ENCODE data around the gene EIPR1.
A peak's percentile ranks its signal among the peaks of the same experiment; 100 is the strongest.

Gene EIPR1

GRCh38 chr2:3242747-3243369, 134.8 kb downstream of the EIPR1 start:
- no peak for TF ChIP-seq CTCF (IDR thresholded peaks at IDR 0.05; ENCODE audit: control insufficient read depth, extremely low read depth, insufficient read depth)
- H3K4me3 ChIP-seq (ENCODE audit: low read depth, low read length), result no peak overlapping the region
- no peak for DNase-seq (ENCODE audit: low read depth)

DNA sequence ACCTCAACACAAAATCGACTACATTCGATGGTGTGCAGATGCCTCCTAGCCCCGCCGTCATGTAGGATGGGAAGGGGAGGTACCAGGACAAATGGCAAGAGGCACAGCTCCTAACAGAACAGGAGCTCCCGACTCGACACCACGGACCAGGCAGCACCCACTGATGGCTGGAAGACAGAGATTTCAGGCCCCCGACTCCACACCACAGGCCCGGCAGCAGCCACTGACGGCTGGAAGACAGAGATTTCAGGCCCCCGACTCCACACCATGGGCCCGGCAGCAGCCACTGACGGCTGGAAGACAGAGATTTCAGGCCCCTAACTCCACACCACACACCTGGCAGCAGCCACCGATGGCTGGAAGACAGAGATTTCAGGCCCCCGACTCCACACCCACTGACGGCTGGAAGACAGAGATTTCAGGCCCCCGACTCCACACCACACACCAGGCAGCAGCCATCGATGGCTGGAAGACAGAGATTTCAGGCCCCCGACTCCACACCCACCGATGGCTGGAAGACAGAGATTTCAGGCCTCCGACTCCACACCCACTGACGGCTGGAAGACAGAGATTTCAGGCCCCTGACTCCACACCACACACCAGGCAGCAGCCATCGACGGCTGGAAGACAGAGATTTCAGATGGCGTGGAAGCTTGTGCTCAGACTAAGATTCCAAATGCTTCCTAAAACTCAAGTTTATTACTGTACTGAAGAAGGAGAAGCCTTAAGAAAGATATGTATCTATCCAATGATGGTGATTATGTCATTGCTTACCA, 135.5 kb downstream of the EIPR1 start:
- no peak overlapping the region for H3K4me3 ChIP-seq (ENCODE audit: low read depth, low read length)
- no peak for DNase-seq (ENCODE audit: low read depth)
- TF ChIP-seq CTCF (IDR thresholded peaks at IDR 0.05; ENCODE audit: control insufficient read depth, extremely low read depth, insufficient read depth), result no peak

DNA sequence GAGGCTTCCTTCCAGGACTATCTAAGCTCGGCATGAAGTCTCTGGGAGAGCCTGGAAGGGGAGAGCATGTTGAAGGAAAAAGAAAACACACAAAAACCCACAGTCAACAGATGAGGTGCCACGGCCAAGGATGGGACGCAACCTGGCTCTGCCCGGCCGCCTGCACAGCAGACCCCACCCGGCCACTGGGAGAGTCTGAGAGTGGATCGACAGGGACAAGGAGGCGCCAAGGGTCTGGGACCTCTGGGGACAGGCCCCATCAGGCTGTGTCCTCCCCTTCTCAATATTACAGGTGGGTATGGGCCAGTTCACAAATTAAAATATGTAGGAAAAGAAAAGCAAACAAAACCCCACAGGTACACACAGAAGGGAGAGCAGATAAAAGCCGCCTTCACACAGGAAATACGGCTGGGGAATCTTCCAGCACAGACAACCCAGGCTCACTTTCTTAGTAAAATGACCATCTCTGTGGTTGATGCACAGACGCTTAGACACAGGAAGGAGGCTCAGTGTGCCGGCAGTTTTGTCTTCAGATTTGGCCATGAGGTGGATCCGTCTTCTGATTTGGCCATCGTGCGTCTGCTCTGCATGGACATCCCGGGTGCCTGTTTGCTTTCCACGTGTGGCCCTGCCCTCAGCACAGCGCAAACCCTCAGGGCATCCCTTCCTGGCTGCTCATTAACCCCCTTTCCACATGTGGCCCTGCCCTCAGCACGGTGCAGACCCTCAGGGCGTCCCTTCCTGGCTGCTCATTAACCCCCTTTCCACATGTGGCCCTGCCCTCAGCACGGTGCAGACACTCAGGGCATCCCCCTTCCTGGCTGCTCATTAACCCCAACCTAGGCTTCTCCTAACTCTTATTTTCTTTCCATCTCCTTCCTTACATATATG, 138.4 kb downstream of the EIPR1 start:
- no peak overlapping the region for H3K4me3 ChIP-seq (ENCODE audit: low read depth, low read length)
- TF ChIP-seq CTCF (IDR thresholded peaks at IDR 0.05; ENCODE audit: control insufficient read depth, extremely low read depth, insufficient read depth), result no peak
- DNase-seq (ENCODE audit: low read depth), result no peak

DNA sequence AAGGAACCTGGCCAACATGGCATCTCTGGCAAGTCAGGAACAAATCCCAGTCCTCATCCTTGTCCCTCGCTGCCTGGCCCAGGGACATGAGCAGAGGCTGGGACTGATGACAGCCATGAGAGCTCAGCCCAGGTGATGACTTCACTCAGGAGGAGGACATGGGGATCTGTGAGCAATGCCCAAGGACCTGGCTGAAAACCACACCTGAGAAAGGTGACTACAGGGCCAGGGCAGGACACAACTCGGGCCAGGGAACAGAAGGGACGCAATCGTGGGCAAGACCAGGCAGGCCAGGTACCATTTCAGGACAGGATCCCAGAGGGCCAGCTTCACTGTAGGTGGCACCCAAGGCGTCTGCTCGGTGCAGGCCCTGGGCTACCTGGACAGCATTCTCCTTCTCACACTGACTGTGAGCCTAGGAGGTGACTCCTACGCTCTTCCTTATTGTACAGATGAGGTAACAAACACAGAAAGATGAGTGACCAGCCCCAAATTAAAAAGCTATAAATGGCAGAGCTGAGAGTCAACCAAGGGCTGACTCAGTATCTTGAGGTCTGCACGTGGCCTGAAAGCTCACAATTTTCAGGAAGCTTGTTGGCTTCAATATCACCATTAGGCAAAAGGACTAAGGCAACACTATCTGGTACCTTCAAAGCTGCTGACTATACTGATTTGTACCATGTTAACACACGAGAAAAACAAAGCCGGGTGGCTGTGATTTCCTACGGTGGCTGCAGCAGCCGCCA, 141.1 kb downstream of the EIPR1 start:
- no peak overlapping the region for H3K4me3 ChIP-seq (ENCODE audit: low read depth, low read length)
- DNase-seq (ENCODE audit: low read depth), result no peak
- no peak for TF ChIP-seq CTCF (IDR thresholded peaks at IDR 0.05; ENCODE audit: control insufficient read depth, extremely low read depth, insufficient read depth)

- no peak overlapping the region for H3K4me3 ChIP-seq (ENCODE audit: low read depth, low read length)
- no peak for TF ChIP-seq CTCF (IDR thresholded peaks at IDR 0.05; ENCODE audit: control insufficient read depth, extremely low read depth, insufficient read depth)
- DNase-seq (ENCODE audit: low read depth), result peak; percentile 18
Observed at GRCh38 chr2:3233877-3234276, 143.7 kb downstream of the EIPR1 start.

- no peak for DNase-seq (ENCODE audit: low read depth)
- no peak overlapping the region for H3K4me3 ChIP-seq (ENCODE audit: low read depth, low read length)
- no peak for TF ChIP-seq CTCF (IDR thresholded peaks at IDR 0.05; ENCODE audit: control insufficient read depth, extremely low read depth, insufficient read depth)
Observed at GRCh38 chr2:3229221-3229620, 148.4 kb downstream of the EIPR1 start.

Data from LNCaP clone FGC (cell line).